ENCODE results near the gene HOXA6. TPM values are rescaled to one million over a fixed set of nuclear protein-coding genes. Genes with fewer than 3 reads are reported as not detected.
A peak's percentile ranks its signal among the peaks of the same experiment; 100 is the strongest.

Gene HOXA6
- polyA plus RNA-seq, 1 experiment, result 0.77 TPM

DNA sequence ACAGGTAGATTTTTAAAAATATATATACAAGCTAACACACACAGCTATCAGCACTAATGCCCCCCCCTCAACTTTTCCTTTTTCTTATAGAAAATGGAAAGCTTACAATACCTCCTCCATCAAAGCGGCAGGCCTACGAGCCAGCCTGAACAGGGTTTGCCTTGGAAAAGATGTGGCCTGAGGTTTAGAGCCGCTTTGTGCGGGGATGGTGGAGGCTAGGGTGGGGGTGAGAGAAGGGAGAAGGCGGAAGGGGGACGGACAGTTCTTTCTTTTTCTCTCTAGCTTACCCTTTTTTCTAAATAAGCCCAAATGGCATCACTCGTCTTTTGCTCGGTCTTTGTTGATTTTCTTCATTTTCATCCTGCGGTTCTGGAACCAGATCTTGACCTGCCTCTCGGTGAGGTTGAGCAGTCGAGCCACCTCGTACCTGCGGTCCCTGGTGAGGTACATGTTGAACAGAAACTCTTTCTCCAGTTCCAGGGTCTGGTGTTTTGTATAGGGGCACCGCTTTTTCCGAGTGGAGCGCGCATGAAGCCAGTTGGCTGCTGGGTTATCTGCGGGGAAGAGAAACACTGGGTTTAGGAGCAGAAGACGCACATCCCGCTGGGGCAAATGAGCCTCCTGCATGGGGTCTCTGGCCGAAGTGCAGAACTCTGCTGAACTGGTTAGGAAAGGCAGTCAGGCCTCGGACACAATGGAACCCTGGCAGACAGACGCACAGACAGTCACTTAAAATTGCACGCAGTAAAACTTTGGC lies 15.9 kb upstream of the HOXA6 start:
- TF ChIP-seq, protein P1, sequence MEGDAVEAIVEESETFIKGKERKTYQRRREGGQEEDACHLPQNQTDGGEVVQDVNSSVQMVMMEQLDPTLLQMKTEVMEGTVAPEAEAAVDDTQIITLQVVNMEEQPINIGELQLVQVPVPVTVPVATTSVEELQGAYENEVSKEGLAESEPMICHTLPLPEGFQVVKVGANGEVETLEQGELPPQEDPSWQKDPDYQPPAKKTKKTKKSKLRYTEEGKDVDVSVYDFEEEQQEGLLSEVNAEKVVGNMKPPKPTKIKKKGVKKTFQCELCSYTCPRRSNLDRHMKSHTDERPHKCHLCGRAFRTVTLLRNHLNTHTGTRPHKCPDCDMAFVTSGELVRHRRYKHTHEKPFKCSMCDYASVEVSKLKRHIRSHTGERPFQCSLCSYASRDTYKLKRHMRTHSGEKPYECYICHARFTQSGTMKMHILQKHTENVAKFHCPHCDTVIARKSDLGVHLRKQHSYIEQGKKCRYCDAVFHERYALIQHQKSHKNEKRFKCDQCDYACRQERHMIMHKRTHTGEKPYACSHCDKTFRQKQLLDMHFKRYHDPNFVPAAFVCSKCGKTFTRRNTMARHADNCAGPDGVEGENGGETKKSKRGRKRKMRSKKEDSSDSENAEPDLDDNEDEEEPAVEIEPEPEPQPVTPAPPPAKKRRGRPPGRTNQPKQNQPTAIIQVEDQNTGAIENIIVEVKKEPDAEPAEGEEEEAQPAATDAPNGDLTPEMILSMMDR (IDR thresholded peaks at IDR 0.05; ENCODE audit: insufficient read depth, low read depth, low read length), result no peak
- peak overlapping the region; percentile 72 for H3K4me3 ChIP-seq (ENCODE audit: low read depth, low read length)
- ChIA-PET CTCF (interaction anchor here (0.8 to 4.0 kb wide), 9 partner anchors 9 to 794 kb away, joined by 3 to 74 read pairs (median 7); partner anchors contain the start of genes HOXA10 and HOXA3), POLR2A (no interaction called here)
- peaks cover 16% of the 10 kb centered on the region for H3K36me3 ChIP-seq (ENCODE audit: control insufficient read depth, insufficient read depth, low read length)
- H3K27me3 ChIP-seq (ENCODE audit: control insufficient read depth, insufficient read depth, low read length), result no peaks in the 10 kb centered on the region
- no peak for DNase-seq (ENCODE audit: low read depth)

DNA sequence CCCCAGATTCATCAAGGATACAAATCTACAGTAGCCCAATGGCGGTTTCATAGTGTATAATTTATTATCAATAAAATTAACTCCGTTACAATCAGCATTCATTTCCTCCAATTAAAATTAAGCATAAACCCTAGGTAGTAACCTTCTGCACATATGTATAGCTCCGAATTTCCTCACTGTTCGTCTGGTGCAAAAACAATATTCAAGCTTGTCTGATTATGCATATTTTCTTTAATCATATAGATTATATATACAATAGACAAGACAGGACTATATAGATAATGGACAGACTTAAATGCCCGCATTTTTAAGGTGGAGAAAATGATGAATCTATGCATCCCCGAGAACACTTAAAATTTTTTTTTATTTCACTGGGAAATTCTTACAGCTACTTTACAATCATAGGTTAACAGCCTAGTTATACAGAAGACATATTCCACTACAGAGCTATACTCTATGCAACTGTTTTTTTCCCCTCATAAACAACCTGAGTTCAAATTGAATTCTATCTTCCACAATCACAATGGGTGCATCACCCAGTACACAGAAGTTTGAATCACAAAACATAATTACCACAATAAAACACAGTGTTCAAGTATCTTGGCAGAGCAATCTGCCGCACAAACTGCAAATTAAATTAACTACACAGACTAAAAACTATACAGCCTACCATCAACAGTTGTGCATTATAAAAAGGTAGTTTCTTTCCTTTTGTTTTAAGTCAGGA lies 15.2 kb upstream of the HOXA6 start:
- ChIA-PET POLR2A (no interaction called here), CTCF (interaction anchor here (0.5 to 4.0 kb wide), 16 partner anchors 9 to 1311 kb away, joined by 3 to 74 read pairs (median 6); partner anchors contain the start of genes HOXA10, HOXA13 and HOXA3)

DNA sequence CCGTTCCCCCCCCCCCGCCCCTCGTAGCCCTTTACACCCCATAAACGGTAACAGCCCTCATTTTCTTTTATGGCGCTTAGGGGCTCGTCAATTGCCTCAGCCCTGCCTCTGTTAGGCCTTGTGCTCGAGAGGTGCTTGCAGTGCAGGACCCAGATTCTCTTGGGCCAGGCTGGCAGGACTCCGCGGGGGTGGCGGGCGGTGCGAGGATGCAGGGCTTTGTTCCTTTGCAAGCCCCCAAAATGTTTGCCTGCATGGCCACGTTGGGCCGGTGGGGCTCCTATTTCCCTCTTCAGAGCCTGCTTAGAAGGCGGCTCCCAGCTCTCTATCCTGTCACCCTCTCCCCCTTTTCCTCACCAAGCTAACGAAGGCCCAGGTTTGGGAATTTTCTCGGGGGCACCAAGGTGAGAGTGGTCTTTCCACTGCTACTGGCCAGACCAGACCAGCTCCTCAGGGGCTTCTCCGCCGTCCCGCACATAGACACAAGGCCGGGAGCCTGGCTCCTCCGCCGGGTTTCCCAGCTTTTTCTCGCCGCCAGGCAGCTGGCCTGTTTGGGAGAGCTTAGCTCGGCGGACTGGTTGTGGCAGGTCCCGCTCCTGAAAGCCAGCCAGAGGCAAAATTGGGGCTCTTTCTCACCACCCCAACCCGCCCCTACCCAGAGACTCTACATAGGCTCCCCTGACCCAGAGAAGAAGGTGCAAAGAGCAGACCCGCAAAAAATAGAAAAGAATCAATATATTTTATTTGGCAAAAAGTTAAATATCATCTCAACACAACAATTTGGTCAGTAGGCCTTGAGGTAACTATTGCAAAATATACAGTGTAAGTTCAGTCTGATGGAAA lies 14.4 kb upstream of the HOXA6 start:
- POLR2A ChIA-PET, result no interaction called here
- Histone ChIP-seq H3K4me3 (ENCODE audit: low read depth, low read length) (peak overlapping the region; percentile 72), H3K36me3 (ENCODE audit: control insufficient read depth, insufficient read depth, low read length) (peaks cover 14% of the 10 kb centered on the region), H3K27me3 (ENCODE audit: control insufficient read depth, insufficient read depth, low read length) (no peaks in the 10 kb centered on the region)
- TF ChIP-seq, protein P1 (IDR thresholded peaks at IDR 0.05; ENCODE audit: insufficient read depth, low read depth, low read length), result no peak
- DNase-seq (ENCODE audit: low read depth), result no peak
- CTCF ChIA-PET, result interaction anchor here (0.5 to 4.0 kb wide), 21 partner anchors 9 to 1310 kb away, joined by 3 to 74 read pairs (median 6); partner anchors contain the start of genes HOXA10, HOXA13, HOXA3 and HOXA5

More for the DNA sequence above, 15.2 kb upstream of the HOXA6 start:
- Histone ChIP-seq H3K4me3 (ENCODE audit: low read depth, low read length) (peak overlapping the region; percentile 72), H3K36me3 (ENCODE audit: control insufficient read depth, insufficient read depth, low read length) (peaks cover 14% of the 10 kb centered on the region), H3K27me3 (ENCODE audit: control insufficient read depth, insufficient read depth, low read length) (no peaks in the 10 kb centered on the region)
- DNase-seq (ENCODE audit: low read depth), result no peak
- TF ChIP-seq, protein P1 (IDR thresholded peaks at IDR 0.05; ENCODE audit: insufficient read depth, low read depth, low read length), result no peak

DNA sequence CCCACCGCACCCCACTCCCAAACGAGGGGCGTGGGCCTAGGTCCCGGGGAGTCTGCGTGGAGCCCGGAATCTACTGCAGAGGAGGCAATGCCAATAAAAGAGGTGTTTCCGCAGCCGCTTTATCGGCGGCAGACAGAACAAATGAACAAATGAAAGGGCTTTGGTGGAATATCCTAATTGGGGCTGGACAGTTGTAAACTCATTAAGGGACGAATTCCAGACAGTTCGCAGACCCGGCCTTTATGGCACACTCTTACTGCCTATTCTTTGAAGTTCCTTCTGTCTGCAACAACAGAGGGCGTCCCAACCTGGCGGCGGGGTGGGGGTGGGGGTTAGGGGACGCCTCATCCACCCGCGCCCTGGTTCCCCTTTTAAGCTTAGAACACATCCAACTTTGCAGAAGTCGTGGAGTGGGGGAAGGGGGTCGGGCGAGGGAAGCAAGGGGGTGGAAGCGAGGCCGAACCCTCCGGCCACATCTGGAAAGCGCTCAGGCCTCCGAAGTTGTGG lies 13.7 kb upstream of the HOXA6 start:
- TF ChIP-seq, protein P1 (IDR thresholded peaks at IDR 0.05; ENCODE audit: insufficient read depth, low read depth, low read length), result no peak
- ChIA-PET CTCF (interaction anchor here (0.6 to 4.0 kb wide), 32 partner anchors 10 to 1268 kb away, joined by 3 to 74 read pairs (median 4); partner anchors contain the start of genes HOXA10, HOXA3 and HOXA5), POLR2A (interaction anchor here (0.6 kb wide), 2 partner anchors 31 to 34 kb away, joined by 3 to 12 read pairs; no protein-coding TSS in a partner anchor)
- DNase-seq (ENCODE audit: low read depth), result no peak
- Histone ChIP-seq H3K27me3 (ENCODE audit: control insufficient read depth, insufficient read depth, low read length) (no peaks in the 10 kb centered on the region), H3K36me3 (ENCODE audit: control insufficient read depth, insufficient read depth, low read length) (peaks cover 14% of the 10 kb centered on the region), H3K4me3 (ENCODE audit: low read depth, low read length) (peak overlapping the region; percentile 72)

Data from BJ (cell line).